Measurements from ENCODE around the gene PDE6D. TPM values are rescaled to one million over a fixed set of nuclear protein-coding genes. Genes with fewer than 3 reads are reported as not detected.

The PDE6D gene
- total and polyA plus RNA-seq, 2 of the 13 experiments (the other 11 are each of a cell fraction or from before 2014, with no cell fraction given): 14.1 to 23.2 TPM

DNA sequence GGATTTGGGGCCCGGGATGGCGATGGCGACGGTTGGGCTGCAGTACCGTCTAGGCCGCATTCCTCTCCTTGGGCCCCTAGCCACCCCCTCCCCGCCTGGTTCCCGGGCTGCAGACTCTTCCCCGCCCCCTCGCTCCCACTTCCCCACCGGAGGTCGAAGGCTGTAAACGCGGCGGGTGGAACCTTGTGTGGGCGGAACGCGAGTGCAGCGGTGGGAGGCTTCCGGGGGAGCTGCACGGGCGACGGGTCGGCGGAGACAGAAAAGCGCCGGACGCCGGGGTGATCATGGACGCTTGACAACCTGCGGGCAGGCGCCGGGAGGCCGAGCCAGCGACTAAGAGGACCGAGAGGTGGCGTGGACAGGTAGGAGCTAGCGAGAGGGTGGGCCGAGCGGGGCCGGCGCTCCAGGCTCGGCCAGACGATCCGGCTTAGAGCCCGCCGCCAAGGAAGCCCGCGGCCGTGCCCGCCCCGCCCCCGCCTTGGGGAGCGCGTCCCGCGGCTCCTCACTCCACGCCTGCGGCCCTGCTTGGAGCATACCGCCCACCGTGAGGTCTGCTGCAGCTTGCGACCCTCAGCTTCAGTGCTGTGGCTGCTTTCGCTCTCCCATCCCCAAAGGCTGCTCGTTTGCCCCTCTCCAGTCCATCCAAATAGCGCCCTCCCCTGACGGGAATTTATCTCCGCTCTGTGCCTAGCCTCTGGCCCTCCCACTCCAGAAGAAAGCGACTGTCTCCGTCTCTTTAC, 5.3 kb upstream of the PDE6D start, which contains the start of gene COPS7B (continued):
- TF ChIP-seq FOXP1 (IDR thresholded peaks at IDR 0.05) (no peak; the same call in 1 of the 2 replicates), FOXP1 (CRISPR knock-in tag; IDR thresholded peaks at IDR 0.05) (peak; percentile 55), ZNF256 (CRISPR knock-in tag; conservative IDR thresholded peaks at IDR 0.05) (peak; percentile 35; the same call in 1 of the 2 replicates), MIXL1 (CRISPR knock-in tag; IDR thresholded peaks at IDR 0.05) (peak; percentile 77; the same call in 1 of the 2 replicates), TRIM24 (CRISPR knock-in tag; IDR thresholded peaks at IDR 0.05) (no peak), ZSCAN22 (CRISPR knock-in tag; IDR thresholded peaks at IDR 0.05) (no peak), ZNF549 (CRISPR knock-in tag; IDR thresholded peaks at IDR 0.05) (no peak), FOXC1 (CRISPR knock-in tag; IDR thresholded peaks at IDR 0.05; ENCODE audit: borderline replicate concordance) (no peak; the same call in 1 of the 2 replicates), ZNF780A (CRISPR knock-in tag; IDR thresholded peaks at IDR 0.05) (no peak), ZFY (CRISPR knock-in tag; IDR thresholded peaks at IDR 0.05) (peak; percentile 98), MED1 (CRISPR knock-in tag; IDR thresholded peaks at IDR 0.05) (peak; percentile 90), RFX1 (IDR thresholded peaks at IDR 0.05) (no peak), ZNF33A (CRISPR knock-in tag; IDR thresholded peaks at IDR 0.05; ENCODE audit: borderline replicate concordance) (peak; percentile 76; the same call in 1 of the 2 replicates), ZKSCAN8 (CRISPR knock-in tag; IDR thresholded peaks at IDR 0.05; ENCODE audit: borderline replicate concordance) (peak; percentile 94), PHB2 (IDR thresholded peaks at IDR 0.05; ENCODE audit: partially characterized antibody) (no peak), ZNF776 (CRISPR knock-in tag; IDR thresholded peaks at IDR 0.05) (peak; percentile 52; the same call in 1 of the 2 replicates), ASH2L (IDR thresholded peaks at IDR 0.05; ENCODE audit: insufficient read length, low read depth, low read length) (peak; percentile 100), HOXA9 (CRISPR knock-in tag; IDR thresholded peaks at IDR 0.05; ENCODE audit: borderline replicate concordance) (no peak; the same call in 1 of the 2 replicates), ARNT2 (CRISPR knock-in tag; IDR thresholded peaks at IDR 0.05; ENCODE audit: low read depth) (peak; percentile 91; the same call in 1 of the 2 replicates), ZNF674 (CRISPR knock-in tag; IDR thresholded peaks at IDR 0.05; ENCODE audit: low read depth) (peak; percentile 85; the same call in 1 of the 2 replicates), NFYB (CRISPR knock-in tag; IDR thresholded peaks at IDR 0.05) (peak; percentile 65), ZNF883 (CRISPR knock-in tag; IDR thresholded peaks at IDR 0.05; ENCODE audit: not compliant biosample characterization) (peak; percentile 88), TEAD2 (CRISPR knock-in tag; IDR thresholded peaks at IDR 0.05) (peak; percentile 58; the same call in 1 of the 2 replicates), ZNF446 (CRISPR knock-in tag; IDR thresholded peaks at IDR 0.05) (peak; percentile 91), SP140L (CRISPR knock-in tag; IDR thresholded peaks at IDR 0.05; ENCODE audit: borderline replicate concordance) (peak; percentile 75; the same call in 1 of the 2 replicates), AGO2 (optimal IDR thresholded peaks at IDR 0.05; ENCODE audit: low read depth, low read length) (peak; percentile 91)
- TF ChIP-seq, protein P1, sequence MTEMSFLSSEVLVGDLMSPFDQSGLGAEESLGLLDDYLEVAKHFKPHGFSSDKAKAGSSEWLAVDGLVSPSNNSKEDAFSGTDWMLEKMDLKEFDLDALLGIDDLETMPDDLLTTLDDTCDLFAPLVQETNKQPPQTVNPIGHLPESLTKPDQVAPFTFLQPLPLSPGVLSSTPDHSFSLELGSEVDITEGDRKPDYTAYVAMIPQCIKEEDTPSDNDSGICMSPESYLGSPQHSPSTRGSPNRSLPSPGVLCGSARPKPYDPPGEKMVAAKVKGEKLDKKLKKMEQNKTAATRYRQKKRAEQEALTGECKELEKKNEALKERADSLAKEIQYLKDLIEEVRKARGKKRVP (CRISPR knock-in tag; IDR thresholded peaks at IDR 0.05): peak in 1 of 2 experiments; percentile 78; a peak in 2 of 4 replicates
- TF ChIP-seq, protein P2, sequence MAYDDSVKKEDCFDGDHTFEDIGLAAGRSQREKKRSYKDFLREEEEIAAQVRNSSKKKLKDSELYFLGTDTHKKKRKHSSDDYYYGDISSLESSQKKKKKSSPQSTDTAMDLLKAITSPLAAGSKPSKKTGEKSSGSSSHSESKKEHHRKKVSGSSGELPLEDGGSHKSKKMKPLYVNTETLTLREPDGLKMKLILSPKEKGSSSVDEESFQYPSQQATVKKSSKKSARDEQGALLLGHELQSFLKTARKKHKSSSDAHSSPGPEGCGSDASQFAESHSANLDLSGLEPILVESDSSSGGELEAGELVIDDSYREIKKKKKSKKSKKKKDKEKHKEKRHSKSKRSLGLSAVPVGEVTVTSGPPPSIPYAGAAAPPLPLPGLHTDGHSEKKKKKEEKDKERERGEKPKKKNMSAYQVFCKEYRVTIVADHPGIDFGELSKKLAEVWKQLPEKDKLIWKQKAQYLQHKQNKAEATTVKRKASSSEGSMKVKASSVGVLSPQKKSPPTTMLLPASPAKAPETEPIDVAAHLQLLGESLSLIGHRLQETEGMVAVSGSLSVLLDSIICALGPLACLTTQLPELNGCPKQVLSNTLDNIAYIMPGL (CRISPR knock-in tag; IDR thresholded peaks at IDR 0.05; ENCODE audit: borderline replicate concordance in 1 of 2, low read depth in 1 of 2): peak; percentile 99
